Activated CD8-positive, alpha-beta memory T cell treated with anti-CD3 and anti-CD28 coated beads, Interleukin-2, amount 50 U/mL, for 1 hour (primary cell): ENCODE measurements around the gene DIAPH3.

Source experiments
- DNase-seq: peaks from one replicate; pipeline ENCODE4 v3.0.0-alpha.2; 2020; ENCODE audit errors: extremely low read depth

DIAPH3 gene

GRCh38 chr13:60026286-60026685 is 137.4 kb downstream of the DIAPH3 start:
- no peak for DNase-seq

DNA sequence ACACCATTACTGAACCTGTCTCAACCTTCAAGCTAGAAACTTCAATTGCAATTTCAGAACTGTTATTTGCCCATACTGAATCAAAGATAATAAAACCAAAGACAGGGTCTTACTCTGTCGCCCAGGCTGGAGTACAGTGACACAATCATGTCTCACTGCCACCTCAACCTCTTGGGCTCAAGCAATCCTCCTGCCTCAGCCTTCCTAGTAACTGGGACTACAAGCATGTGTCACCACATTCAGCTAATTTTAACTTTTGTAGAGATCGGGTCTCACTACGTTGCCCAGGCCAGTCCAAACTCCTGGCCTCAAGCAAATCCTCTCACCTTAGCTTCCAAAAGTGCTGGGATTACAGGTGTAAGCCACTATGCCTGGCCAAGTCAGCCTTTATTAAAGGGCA is 143.4 kb downstream of the DIAPH3 start:
- no peak for DNase-seq

DNA sequence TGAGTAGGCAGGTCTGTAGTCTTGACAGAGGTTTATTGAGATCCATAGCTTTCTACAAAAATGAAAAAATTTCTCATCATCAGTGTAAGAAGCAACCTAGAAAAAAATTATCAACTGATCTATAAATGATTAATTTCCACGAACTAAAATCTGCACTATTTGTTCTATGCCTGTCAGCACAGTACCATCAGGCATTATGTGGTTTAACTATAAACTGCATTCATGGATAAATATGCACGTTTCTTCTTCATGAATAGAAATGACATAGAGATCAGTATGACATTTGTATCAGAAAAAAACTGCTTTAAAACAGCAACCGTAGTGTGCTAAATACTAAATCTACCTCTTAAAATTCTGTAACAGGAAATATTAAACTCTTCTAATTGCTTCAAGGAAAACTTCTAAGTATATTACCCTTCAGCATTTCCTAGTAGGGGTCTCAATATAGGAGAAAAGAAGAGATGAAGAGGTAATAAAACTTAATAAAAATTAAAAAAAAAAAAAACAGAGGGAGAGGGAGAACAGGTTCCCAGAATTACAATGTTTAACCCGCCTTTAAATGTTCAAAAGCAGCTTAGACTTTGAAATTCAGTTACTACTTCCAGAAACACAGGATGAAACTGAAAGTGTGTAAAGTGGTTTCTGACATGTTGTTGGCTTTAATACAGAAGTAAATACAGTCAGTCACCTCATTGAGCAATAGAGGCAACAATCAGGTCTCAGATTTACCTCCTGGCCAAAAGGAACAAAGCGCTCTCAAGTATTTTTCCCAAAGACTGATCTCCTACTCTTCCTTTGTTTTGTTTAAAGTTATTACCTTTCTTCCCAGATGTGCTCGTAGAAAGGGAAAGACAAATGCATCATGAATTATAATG is 144.4 kb downstream of the DIAPH3 start:
- no peak for DNase-seq

DNA sequence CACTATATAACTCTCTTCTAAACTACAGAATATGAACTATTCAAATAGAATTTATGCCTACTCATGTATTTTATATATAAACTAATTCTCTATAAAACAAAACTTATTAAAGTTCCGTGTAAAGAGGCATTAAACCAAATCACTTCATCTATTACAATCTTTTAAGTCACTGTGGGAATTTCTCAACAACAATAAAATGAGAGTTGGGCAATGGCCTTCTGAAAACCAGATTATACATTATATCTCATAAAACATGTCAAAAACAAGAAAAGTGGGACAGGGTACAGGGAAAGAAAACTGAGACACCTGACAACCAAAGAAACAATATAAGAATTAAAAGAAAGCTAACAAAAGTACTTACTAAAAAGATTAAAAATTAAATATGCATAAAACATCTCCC is 145.2 kb downstream of the DIAPH3 start:
- no peak for DNase-seq

DNA sequence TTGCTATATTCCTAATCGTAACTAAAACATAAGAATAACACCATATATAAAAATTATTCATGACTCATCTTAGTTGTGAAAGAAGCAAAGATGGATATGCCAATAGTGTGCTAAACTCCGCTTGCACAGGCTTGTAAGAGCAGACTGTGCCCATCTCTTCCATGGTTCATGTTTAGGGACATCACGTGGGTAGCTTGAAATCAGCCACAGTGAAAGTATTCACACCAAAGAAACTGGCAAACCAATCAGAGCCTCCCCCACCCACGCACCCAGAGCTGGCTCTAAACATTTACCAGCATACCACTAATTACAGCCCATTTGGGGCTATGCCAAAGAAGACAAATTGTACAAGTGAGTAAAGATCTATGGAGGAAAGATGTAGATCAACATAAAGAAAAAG is 147.5 kb downstream of the DIAPH3 start:
- DNase-seq: no peak

GRCh38 chr13:60013166-60013565 is 150.6 kb downstream of the DIAPH3 start:
- no peak for DNase-seq

DNA sequence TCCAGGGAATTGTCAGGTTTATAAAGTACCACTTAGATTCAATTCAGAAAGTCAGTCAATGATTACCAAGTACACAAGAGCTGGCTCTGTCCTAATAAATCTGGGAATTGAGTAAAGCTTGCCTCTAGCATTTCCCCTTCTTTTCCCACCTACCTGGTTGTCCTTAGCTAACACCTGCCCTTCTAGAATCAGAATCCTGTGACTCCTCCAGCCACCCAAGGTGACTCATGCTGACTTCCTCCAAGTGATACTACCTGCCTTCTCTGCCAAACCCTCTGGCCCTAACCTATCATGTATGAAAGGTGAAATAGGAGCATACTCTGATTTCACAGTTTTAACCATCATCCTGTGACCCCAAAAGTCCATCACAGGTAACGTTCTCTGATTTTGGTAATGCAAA is 151.2 kb downstream of the DIAPH3 start:
- DNase-seq: no peak

DNA sequence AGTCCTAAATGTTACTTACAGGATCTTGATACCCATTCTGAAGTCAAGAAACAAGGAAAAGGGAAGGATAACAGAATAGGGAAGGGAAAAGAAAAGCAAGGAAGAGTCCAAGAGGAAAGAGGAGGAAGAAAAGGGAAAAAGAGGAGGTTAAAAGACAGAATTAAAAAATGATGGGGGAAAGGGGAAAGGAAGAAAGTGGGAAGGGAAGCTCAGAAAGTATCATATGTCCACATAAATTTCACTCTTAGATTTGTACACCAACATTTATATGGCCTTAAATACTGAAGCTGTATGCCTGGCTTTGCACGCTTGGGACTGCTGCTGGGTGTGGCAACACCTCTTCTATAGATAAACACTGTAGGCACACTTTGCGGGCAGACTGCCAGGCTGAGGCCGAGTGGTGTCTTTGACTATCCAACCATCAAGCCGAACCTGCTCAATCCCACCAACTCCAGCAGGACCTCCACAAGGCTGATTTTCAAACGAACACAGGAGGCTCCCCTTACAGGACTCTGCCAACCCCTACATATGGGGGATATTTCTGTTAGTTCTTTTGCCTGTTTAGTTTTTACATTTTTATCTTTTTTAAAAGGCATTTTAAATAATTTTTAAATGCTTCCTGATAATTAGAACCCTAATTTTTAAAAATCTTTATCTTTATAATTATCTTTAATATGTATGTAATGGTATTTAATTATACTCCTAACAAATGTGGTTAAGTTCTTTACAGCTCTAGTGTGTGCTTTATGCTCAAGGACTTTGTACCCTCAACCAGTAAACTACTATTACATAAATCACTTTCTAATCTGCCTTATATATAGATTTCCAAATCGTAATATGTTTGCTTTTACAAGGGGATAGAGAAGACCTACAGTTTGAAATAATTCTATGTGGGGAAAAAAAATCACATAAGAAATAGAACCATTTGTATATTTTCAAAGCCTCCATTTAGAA is 154.2 kb downstream of the DIAPH3 start:
- DNase-seq: no peak

GRCh38 chr13:60001889-60002288 is 161.8 kb downstream of the DIAPH3 start:
- no peak for DNase-seq

GRCh38 chr13:60000976-60001375 is 162.8 kb downstream of the DIAPH3 start:
- DNase-seq: no peak

GRCh38 chr13:60000081-60000480 is 163.6 kb downstream of the DIAPH3 start:
- no peak for DNase-seq

DNA sequence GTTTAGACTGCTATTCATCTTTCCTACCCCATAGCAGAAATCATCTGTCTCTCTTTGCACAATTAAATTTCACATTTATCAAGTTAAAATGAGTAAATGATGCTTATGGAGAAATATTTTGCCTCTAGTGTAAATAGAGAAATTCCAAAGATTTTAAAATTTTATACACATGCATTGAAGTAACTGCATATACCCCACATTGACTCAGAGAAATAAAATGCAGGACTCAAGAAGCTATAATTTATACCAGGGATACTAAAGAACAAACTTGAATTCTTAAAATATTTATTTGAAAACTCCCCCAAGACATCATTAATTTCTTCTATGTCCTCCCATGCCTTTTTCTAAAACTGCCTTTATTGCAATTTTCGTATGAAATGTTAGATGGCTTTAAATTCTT is 165.8 kb downstream of the DIAPH3 start:
- DNase-seq: no peak

DNA sequence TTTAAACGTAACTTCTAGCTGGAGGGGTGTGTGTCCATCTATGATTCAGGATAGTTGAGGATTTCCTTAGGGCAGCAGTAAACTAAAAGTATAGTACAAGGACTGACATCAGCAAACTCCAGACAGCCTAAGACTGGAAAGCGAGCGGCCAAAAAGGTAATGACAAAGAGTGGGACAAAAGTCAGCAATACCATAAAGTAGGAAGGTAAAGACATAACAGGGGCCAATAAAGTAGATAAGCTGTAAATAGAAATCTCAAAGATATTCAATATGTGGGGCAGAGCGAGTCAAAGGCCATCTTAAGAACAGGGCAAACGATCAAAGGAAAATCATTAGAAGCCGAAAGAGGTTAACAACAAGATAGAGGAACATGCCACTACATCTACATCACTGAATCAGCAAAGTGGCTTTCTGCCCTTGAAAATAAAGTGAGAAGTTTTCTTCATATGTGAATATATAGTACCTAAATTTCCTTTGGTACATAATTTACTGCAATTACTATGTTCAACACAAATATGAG is 167.2 kb downstream of the DIAPH3 start:
- no peak for DNase-seq

DNA sequence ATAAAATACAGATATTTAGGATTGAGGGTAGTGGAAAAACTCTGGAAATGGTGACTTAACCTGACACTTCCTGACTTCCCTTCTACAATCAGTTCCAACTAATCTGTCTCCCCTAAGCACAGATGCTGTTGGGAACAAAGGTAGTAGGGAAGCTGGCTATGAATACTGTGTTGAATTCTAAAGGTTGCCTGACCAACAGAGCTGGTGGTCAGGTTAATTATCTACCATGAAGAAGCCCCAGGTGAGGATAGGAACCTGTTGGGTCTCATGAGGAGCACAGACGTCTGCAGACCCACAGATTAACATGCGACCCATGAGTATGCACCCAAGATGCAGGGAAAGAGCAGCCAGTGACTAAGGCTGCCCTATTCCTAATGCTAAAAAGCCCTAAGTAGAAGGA is 172.3 kb downstream of the DIAPH3 start:
- DNase-seq: no peak

GRCh38 chr13:59982631-59983382 is 180.9 kb downstream of the DIAPH3 start:
- no peak for DNase-seq

- no peak for DNase-seq
Observed at GRCh38 chr13:59979589-59979988, 184.1 kb downstream of the DIAPH3 start.

GRCh38 chr13:59978862-59979261 is 184.9 kb downstream of the DIAPH3 start:
- DNase-seq: no peak

- DNase-seq: no peak
Observed at GRCh38 chr13:59976856-59977255, 186.9 kb downstream of the DIAPH3 start.

DNA sequence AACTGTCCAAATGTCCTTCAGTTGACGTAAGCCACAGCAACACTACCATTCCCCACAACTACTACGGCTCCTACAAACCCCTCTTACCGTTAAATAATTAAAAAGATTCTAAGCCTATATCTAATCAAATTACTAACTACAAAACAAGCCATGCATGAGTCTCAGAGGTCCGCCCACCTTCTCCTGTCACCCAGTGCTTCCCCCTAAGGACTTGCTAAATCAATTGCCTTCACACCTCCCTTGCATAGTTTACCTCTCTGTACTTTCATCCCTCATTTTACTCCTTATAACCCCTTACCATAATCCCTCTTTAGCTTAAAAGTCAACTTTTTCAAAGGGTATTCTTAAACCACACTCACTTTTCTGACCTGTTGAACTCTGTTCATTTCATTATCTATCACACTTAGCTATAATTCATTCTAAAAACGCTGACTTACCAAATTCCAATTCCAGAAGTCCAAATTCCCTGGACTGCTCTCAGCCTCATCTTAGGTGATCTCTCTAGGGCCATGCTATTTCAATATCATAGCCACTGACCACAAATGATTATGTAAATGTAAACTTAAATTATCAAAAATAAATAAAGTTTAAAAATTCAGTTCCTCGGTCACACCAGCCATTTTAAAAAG is 187.8 kb downstream of the DIAPH3 start:
- no peak for DNase-seq

- DNase-seq: no peak
Observed at GRCh38 chr13:59970847-59971246, 192.9 kb downstream of the DIAPH3 start.

GRCh38 chr13:59963827-59964226 is 199.9 kb downstream of the DIAPH3 start:
- DNase-seq: no peak
